ENCODE results near the gene ACTL6B.

GRCh38 chr7:100686201-100686821 is 30.1 kb upstream of the ACTL6B start:
- TF ChIP-seq POLR2A (IDR thresholded peaks at IDR 0.05; ENCODE audit: low read length) (no peak), CTCF (IDR thresholded peaks at IDR 0.05) (no peak), JUN (IDR thresholded peaks at IDR 0.05) (no peak), USF2 (IDR thresholded peaks at IDR 0.05) (no peak), PHF8 (IDR thresholded peaks at IDR 0.05; ENCODE audit: borderline replicate concordance, low read depth) (no peak), REST (IDR thresholded peaks at IDR 0.05) (no peak), BCL3 (IDR thresholded peaks at IDR 0.05) (no peak), BHLHE40 (IDR thresholded peaks at IDR 0.05; ENCODE audit: low read depth, low read length) (no peak), RFX5 (IDR thresholded peaks at IDR 0.05) (no peak), KDM1A (IDR thresholded peaks at IDR 0.05; ENCODE audit: low read depth) (no peak), CBX8 (IDR thresholded peaks at IDR 0.05) (no peak), SMC3 (IDR thresholded peaks at IDR 0.05) (no peak), ZSCAN20 (CRISPR knock-in tag; IDR thresholded peaks at IDR 0.05) (no peak), GATA3 (IDR thresholded peaks at IDR 0.05; ENCODE audit: borderline replicate concordance) (no peak)
